ENCODE results near the gene ZBTB18. TPM values are rescaled to one million over a fixed set of nuclear protein-coding genes. Genes with fewer than 3 reads are reported as not detected.

The ZBTB18 gene
- total RNA-seq, 2 donors from 2014 or later, result 8.9 to 9.2 TPM

DNA sequence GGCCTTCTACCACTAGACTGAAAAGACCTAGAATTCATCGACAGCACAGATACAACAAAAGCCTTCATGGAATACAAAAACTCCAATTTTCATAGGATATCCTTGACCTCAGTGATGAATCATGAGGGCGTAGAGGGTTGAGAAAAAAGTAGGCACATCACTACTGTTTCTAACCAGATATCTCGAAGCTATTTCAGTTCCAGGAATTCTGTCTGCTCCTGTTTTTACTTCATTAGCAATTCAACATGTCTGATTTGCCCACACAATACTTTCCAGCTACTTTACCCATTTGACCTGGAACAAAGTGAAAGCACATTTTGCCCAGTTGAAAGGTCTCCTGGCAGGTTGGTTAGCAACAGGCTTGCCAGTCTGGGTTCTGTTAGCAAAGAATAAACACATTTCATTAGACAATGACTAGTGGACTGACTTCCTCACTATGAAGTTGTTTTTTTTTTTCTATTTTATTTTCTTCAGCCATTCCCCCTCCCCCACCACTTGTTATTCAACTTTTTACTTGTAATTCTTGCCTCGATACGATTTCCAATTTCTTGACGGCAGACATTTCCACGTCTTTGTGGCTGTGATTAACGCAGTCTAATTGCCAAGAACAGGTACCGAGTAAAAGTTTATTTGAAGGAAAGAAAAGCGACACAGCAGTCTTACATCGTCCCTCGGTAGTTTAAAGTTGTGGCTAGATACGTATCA lies 4.0 kb upstream of the ZBTB18 start:
- Histone ChIP-seq H3K36me3 (no peaks in the 10 kb centered on the region), H3K27me3 (replicated peaks; ENCODE audit: insufficient read depth) (no peaks in the 10 kb centered on the region), H3K9me3 (no peaks in the 10 kb centered on the region), H3K4me1 (ENCODE audit: control insufficient read depth in 1 of 2, low read depth in 2 of 2) (peaks cover 9 to 24% of the 10 kb centered on the region in 2 donors), H3K27ac (peak overlapping the region; percentile 99), H3K4me3 (peak overlapping the region; percentile 100)
- DNase-seq (ENCODE audit: low spot score), result no peak
- ATAC-seq (ENCODE audit: insufficient number of reproducible peaks, low FRiP score, low read depth), result no peak
- no peak for TF ChIP-seq CTCF (IDR thresholded peaks at IDR 0.05)

DNA sequence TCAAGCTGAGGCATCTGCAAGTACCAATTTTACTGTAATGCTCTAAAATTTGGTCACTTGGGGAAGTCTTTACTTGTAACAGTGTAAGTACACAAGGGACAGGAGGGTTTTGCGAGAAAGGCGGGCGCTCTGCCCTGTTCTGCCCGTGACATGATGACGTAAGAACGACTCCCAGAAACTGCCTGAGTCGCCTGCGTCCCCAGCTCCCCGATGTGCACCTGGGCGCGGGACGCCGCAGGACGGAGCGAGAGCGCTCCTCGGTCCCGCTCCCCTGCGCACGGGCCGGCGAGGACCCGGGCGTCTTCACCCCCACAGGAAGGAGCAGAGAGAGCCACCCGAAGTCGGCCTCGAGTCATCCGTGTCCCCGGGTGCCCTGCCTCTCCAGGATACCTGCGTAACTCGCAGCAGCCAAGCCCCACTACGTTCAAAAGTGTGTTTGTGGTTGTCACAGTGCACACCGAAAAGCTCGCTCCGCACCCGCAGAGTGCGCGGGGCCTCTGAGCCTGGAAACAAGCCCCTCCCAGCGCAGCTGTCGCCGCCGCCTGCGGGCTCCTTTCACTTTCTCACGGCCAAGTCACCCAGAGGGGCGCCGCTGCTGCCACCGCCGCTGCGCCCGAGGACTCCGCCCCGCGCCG lies 3.3 kb upstream of the ZBTB18 start:
- peaks cover 9 to 30% of the 10 kb centered on the region in 2 donors for H3K4me1 ChIP-seq (ENCODE audit: control insufficient read depth in 1 of 2, low read depth in 2 of 2)
- TF ChIP-seq CTCF (IDR thresholded peaks at IDR 0.05), result no peak
- DNase-seq (ENCODE audit: low spot score) (no peak), ATAC-seq (ENCODE audit: insufficient number of reproducible peaks, low FRiP score, low read depth) (peak; percentile 52)
- H3K27me3 ChIP-seq (replicated peaks; ENCODE audit: insufficient read depth), result no peaks in the 10 kb centered on the region
- H3K36me3 ChIP-seq, result no peaks in the 10 kb centered on the region
- no peaks in the 10 kb centered on the region for H3K9me3 ChIP-seq
- peak overlapping the region; percentile 100 for H3K4me3 ChIP-seq
- H3K27ac ChIP-seq, result peak overlapping the region; percentile 99

- DNase-seq (ENCODE audit: low spot score), result peak; percentile 96
- H3K36me3 ChIP-seq, result no peaks in the 10 kb centered on the region
- no peaks in the 10 kb centered on the region for H3K27me3 ChIP-seq (replicated peaks; ENCODE audit: insufficient read depth)
- peak overlapping the region in 1 of 2 donors; percentile 99 for H3K27ac ChIP-seq
- H3K9me3 ChIP-seq, result no peaks in the 10 kb centered on the region
- H3K4me1 ChIP-seq (ENCODE audit: control insufficient read depth in 1 of 2, low read depth in 2 of 2), result peaks cover 9 to 30% of the 10 kb centered on the region in 2 donors
- peak overlapping the region; percentile 100 for H3K4me3 ChIP-seq
- ATAC-seq (ENCODE audit: insufficient number of reproducible peaks, low FRiP score, low read depth), result peak; percentile 88
- TF ChIP-seq CTCF (IDR thresholded peaks at IDR 0.05), result no peak
Measured at GRCh38 chr1:244048256-244049161, 2.6 kb upstream of the ZBTB18 start.

- peaks cover 9 to 30% of the 10 kb centered on the region in 2 donors for H3K4me1 ChIP-seq (ENCODE audit: control insufficient read depth in 1 of 2, low read depth in 2 of 2)
- H3K4me3 ChIP-seq, result peak overlapping the region; percentile 93
- peak overlapping the region; percentile 48 to 49 for H3K27ac ChIP-seq
- no peaks in the 10 kb centered on the region for H3K36me3 ChIP-seq
- no peaks in the 10 kb centered on the region for H3K9me3 ChIP-seq
- DNase-seq (ENCODE audit: low spot score) (no peak), ATAC-seq (ENCODE audit: insufficient number of reproducible peaks, low FRiP score, low read depth) (no peak)
- H3K27me3 ChIP-seq (replicated peaks; ENCODE audit: insufficient read depth), result no peaks in the 10 kb centered on the region
- no peak for TF ChIP-seq CTCF (IDR thresholded peaks at IDR 0.05)
Measured at GRCh38 chr1:244049162-244050013, 1.7 kb upstream of the ZBTB18 start.

Measured in thoracic aorta (tissue), 2 donors.